Kidney (tissue), 14 donors: Measurements from ENCODE around the gene ITGA7. TPM values are rescaled to one million over a fixed set of nuclear protein-coding genes. Genes with fewer than 3 reads are reported as not detected.

Source experiments
- DNase-seq, 5 donors: peaks; one replicate each; pipeline ENCODE4 v3.0.0-alpha.2; 2013 to 2020
- FAIRE-seq: peaks from 2 replicates; lab custom pipeline; 2012; peaks lifted over from hg19 to GRCh38; lab: Jason Lieb, UNC
- H3K27ac ChIP-seq, 2 donors: one replicate each; pipeline ENCODE4 v1.7.0; 2013; ENCODE audit warnings: low read depth in 2 of 2, low read length in 2 of 2, inconsistent platforms in 1 of 2
- H3K27me3 ChIP-seq: one replicate; pipeline ENCODE4 v1.7.1; 2013; ENCODE audit warnings: low read length, inconsistent platforms; ENCODE audit not compliant: control insufficient read depth, insufficient read depth
- H3K36me3 ChIP-seq, 3 donors: one replicate each; pipeline versions ENCODE4 v1.7.0 to v1.7.1; 2013; ENCODE audit warnings: low read length in 3 of 3, control low read depth in 1 of 3, inconsistent platforms in 1 of 3; ENCODE audit not compliant: insufficient read depth in 3 of 3, control insufficient read depth in 2 of 3
- H3K4me1 ChIP-seq, 3 donors: one replicate each; pipeline versions ENCODE4 v1.7.0 to v1.7.1; 2013; ENCODE audit warnings: low read length in 3 of 3, inconsistent platforms in 1 of 3, low read depth in 1 of 3; ENCODE audit not compliant: control insufficient read depth in 2 of 3, insufficient read depth in 2 of 3
- H3K4me3 ChIP-seq, 3 donors: one replicate each; pipeline versions ENCODE4 v1.7.0 to v1.8.1; 2013; ENCODE audit warnings: low read length in 3 of 3, control low read depth in 1 of 3, inconsistent platforms in 1 of 3
- H3K9ac ChIP-seq, 3 donors: one replicate each; pipeline versions ENCODE4 v1.7.0 to v1.7.1; 2013; ENCODE audit warnings: low read length in 3 of 3, control low read depth in 1 of 3, inconsistent platforms in 1 of 3
- H3K9me3 ChIP-seq, 3 donors: one replicate each; pipeline versions ENCODE4 v1.7.0 to v1.7.1; 2013; ENCODE audit warnings: low read length in 3 of 3, control low read depth in 1 of 3, inconsistent platforms in 1 of 3; ENCODE audit not compliant: control insufficient read depth in 2 of 3, insufficient read depth in 1 of 3
- intact Hi-C: fragments of 100-400 bp; cut with DNase I; formaldehyde crosslinking; loops from one replicate; pipeline ENCODE4 v1.11.1; 2022
- polyA plus RNA-seq: library from polyadenylated mRNA; stranded (reverse); fragments of 350-450 nt; fragmentation: Illumina TruSeq; extraction: RNeasy Lipid Tissue Mini Kit (QIAGEN cat#74804); gene quantifications from one replicate; pipeline ENCODE4 v1.2.3, GENCODE V29; 2014; ENCODE audit warnings: low read depth, low replicate concordance; ENCODE audit not compliant: insufficient read depth
- total RNA-seq: library from RNA; stranded (reverse); fragmentation: NEBNext Ultra II Directional; extraction: Animal tissue kit (Norgen Biotek cat#: 25700); gene quantifications from one replicate; pipeline ENCODE4 v1.2.1, GENCODE V29; 2021
- TF ChIP-seq, protein P1 (sequence below): IDR thresholded peaks from 3 replicates; pipeline ENCODE4 v1.5.1; 2012; ENCODE audit warnings: mild to moderate bottlenecking, moderate library complexity, borderline replicate concordance; ENCODE audit not compliant: insufficient read depth; ENCODE audit errors: extremely low read depth
- donor health status: control.
- donor health status: control.
- donor health status: control.
- donor health status: control.
- donor health status: control.
- donor health status: DM: yes; HTN: yes; CAD: no.
- donor health status: Normal renal cell carcinoma (clear cell type).

ITGA7 gene
- total and polyA plus RNA-seq, 2 donors from 2014 or later, result 26.2 to 66.3 TPM

DNA sequence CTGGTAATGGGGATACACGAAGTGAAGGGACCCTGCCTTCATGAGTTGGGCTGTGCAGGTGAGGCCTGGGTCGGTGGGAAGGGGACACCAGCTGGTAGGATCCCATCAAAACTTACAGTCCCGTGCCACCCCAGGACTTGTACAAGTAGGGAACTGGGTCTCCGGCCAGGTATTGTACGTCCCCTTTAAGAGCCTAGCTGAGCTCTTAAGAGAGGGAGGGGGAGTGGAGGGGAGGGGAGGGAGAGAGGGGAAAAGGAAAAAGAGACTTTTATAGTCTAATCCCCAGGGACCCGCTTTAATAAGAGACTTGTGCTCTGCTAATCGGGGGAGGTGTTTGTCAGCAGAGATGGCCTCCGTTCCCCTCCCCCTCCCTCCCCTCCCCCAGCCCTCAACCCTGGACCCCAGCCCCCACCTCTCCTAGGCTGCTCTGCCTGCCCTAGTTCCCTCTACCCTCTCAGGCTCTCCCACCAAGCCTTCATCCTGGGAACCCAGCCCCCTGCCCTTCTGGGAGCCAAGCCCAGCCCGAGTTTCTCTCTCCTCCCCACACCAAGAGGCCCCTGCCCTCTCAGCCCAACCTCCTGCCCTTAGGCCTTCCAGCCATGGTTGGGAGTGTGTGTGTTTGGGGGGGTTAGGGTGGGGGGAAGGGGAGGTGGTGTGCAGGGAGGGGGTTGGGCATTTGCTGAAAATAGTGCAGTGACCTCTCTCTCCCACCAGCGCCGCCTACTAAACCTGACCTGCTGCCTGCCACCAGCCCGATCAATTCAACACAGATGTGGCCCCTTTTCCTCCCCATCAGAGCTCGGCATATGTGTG lies 37.9 kb upstream of the ITGA7 start:
- Histone ChIP-seq H3K4me3 (peak overlapping the region; percentile 3 to 76 (median 67)), H3K4me1 (peaks cover 2 to 15% (median 4%) of the 10 kb centered on the region in 3 donors), H3K9me3 (no peaks in the 10 kb centered on the region), H3K36me3 (no peaks in the 10 kb centered on the region), H3K9ac (peak overlapping the region in 2 of 3 donors; percentile 44 to 52), H3K27ac (peak overlapping the region; percentile 55 to 61), H3K27me3 (no peaks in the 10 kb centered on the region)
- intact Hi-C loops, result loop anchor here (10.0 kb wide), 1 partner anchor 49 kb away; no protein-coding TSS in a partner anchor
- TF ChIP-seq, protein P1, sequence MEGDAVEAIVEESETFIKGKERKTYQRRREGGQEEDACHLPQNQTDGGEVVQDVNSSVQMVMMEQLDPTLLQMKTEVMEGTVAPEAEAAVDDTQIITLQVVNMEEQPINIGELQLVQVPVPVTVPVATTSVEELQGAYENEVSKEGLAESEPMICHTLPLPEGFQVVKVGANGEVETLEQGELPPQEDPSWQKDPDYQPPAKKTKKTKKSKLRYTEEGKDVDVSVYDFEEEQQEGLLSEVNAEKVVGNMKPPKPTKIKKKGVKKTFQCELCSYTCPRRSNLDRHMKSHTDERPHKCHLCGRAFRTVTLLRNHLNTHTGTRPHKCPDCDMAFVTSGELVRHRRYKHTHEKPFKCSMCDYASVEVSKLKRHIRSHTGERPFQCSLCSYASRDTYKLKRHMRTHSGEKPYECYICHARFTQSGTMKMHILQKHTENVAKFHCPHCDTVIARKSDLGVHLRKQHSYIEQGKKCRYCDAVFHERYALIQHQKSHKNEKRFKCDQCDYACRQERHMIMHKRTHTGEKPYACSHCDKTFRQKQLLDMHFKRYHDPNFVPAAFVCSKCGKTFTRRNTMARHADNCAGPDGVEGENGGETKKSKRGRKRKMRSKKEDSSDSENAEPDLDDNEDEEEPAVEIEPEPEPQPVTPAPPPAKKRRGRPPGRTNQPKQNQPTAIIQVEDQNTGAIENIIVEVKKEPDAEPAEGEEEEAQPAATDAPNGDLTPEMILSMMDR, result no peak
- FAIRE-seq, result no peak
- peak in 4 of 5 donors; percentile 87 to 96 (median 92) for DNase-seq

DNA sequence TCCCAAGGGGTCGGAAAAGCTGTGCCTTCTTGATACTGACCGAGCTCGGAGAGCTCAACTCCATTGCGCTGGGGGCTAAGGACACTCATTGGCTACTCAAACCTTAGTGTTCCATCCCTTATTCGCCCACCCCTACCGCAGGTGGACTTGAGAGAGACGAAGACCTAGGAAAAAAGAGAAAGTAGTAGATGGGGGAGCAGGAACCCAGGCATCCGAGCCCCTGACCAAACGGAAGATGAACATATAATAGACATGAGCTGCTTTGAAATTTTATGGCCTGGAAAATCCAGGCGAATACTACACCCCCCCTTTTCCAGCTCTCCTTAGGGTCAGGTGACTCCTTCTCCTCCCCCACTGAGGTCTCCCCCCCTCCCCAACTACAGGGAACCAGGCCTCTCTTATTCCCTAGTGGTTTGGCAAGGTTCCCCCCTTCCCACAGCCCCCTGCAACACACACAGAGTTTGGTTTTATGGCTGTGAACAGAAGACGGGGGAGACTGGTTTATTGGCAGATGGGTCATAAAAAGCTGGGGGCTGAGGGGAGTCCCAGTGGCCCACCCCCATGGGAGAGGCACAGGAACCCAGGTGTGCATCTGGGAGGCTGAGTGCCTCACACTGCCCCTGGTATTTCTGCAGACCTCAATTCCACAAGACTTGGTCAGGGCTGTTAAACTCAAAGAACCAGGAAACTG lies 36.8 kb upstream of the ITGA7 start:
- intact Hi-C loops, result loop anchor here (10.0 kb wide), 1 partner anchor 50 kb away; no protein-coding TSS in a partner anchor
- H3K4me3 ChIP-seq, result peak overlapping the region; percentile 67 to 76 (median 69)
- H3K27me3 ChIP-seq, result no peaks in the 10 kb centered on the region
- peaks cover 2 to 15% (median 4%) of the 10 kb centered on the region in 3 donors for H3K4me1 ChIP-seq
- TF ChIP-seq, protein P1, result no peak
- peak in 3 of 5 donors; percentile 45 to 68 (median 58) for DNase-seq
- no peak for FAIRE-seq
- H3K9ac ChIP-seq, result peak overlapping the region; percentile 28 to 61 (median 31)
- no peaks in the 10 kb centered on the region for H3K9me3 ChIP-seq
- H3K36me3 ChIP-seq, result no peaks in the 10 kb centered on the region
- peak overlapping the region in 1 of 2 donors; percentile 20 for H3K27ac ChIP-seq

DNA sequence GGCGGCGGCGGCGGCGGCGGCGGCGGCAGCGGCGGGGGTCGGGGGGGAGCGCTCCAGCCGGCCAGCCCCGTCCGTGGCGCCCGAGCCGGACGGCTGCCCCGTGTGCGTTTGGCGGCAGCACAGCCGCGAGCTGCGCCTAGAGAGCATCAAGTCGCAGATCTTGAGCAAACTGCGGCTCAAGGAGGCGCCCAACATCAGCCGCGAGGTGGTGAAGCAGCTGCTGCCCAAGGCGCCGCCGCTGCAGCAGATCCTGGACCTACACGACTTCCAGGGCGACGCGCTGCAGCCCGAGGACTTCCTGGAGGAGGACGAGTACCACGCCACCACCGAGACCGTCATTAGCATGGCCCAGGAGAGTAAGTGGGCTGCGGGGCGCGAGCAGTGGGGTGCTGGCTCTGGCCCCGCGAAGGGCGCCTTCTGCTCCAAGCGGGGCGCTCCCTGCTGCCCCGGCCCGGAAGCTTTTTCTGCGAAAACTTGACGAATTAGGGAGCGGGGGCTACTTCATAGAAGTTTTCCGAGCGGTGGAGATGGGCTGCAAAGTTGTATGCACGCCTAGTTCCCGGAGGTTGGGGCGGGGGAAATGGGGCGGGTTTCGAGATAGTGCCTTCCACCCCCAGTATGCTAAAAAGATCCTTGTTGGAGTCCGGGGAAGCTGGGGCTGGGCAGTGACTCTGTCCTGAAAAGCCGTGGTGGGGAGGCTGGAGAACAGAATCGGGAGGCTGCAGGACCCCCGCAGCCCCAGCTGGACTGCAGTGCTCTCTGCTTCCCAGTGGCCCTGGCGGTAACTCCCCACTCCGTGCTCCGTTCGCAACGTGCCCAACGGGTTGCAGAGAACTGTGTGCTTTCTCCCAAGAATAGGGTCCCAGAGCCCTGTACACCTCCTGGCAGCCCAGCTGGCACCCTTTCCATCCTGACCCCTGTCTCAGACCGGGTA lies 36.0 kb upstream of the ITGA7 start:
- peak overlapping the region; percentile 67 to 76 (median 69) for H3K4me3 ChIP-seq
- H3K9me3 ChIP-seq, result no peaks in the 10 kb centered on the region
- peak overlapping the region; percentile 28 to 61 (median 31) for H3K9ac ChIP-seq
- no peak for FAIRE-seq
- peaks cover 2 to 15% (median 4%) of the 10 kb centered on the region in 3 donors for H3K4me1 ChIP-seq
- no peaks in the 10 kb centered on the region for H3K36me3 ChIP-seq
- H3K27ac ChIP-seq, result no peak overlapping the region
- no peaks in the 10 kb centered on the region for H3K27me3 ChIP-seq
- TF ChIP-seq, protein P1, result peak; percentile 8
- intact Hi-C loops, result loop anchor here (10.0 kb wide), 1 partner anchor 51 kb away; no protein-coding TSS in a partner anchor
- peak; percentile 75 to 89 (median 85) for DNase-seq
